Neuronal stem cell (in vitro differentiated cells): ENCODE measurements around the gene MED13L.

Experiments used
- DNase-seq: peaks from one replicate; pipeline ENCODE4 v3.0.0-alpha.2; 2013; ENCODE audit warnings: low spot score
- H2AFZ ChIP-seq: one replicate; pipeline ENCODE4 v1.6.1; 2013; ENCODE audit warnings: mild to moderate bottlenecking, low read length, inconsistent platforms
- H2AK5ac ChIP-seq: 2 replicates; pipeline ENCODE4 v1.6.1; 2013; ENCODE audit warnings: low read depth, mild to moderate bottlenecking, inconsistent platforms, low read length, moderate library complexity, mixed read lengths
- H2BK120ac ChIP-seq: 2 replicates; pipeline ENCODE4 v1.6.1; 2013; ENCODE audit warnings: low read depth, mild to moderate bottlenecking, inconsistent platforms, low read length, moderate library complexity, mixed read lengths
- H2BK12ac ChIP-seq: one replicate; pipeline ENCODE4 v1.6.1; 2013; ENCODE audit warnings: low read length, inconsistent platforms
- H2BK15ac ChIP-seq: 2 replicates; pipeline ENCODE4 v1.6.1; 2013; ENCODE audit warnings: mild to moderate bottlenecking, low read length, inconsistent platforms, mixed read lengths
- H2BK5ac ChIP-seq: one replicate; pipeline ENCODE4 v1.6.1; 2013; ENCODE audit warnings: inconsistent platforms, mild to moderate bottlenecking, low read length, moderate library complexity
- H3K14ac ChIP-seq: one replicate; pipeline ENCODE4 v1.6.1; 2013; ENCODE audit warnings: low read length, inconsistent platforms
- H3K18ac ChIP-seq: 2 replicates; pipeline ENCODE4 v1.6.1; 2013; ENCODE audit warnings: low read length, inconsistent platforms
- H3K23ac ChIP-seq: 2 replicates; pipeline ENCODE4 v1.6.1; 2013; ENCODE audit warnings: low read depth, mild to moderate bottlenecking, mixed read lengths, low read length, inconsistent platforms; ENCODE audit not compliant: poor library complexity
- H3K27ac ChIP-seq: replicated peaks from 3 replicates; pipeline ENCODE4 v1.5.1; 2013; ENCODE audit warnings: low read length, inconsistent platforms
- H3K27me3 ChIP-seq, 3 experiments: 2 replicates each; pipeline ENCODE4 v1.6.1; 2013; ENCODE audit warnings: low read length in 3 of 3, mild to moderate bottlenecking in 2 of 3, inconsistent platforms in 1 of 3, low read depth in 1 of 3, mixed read lengths in 1 of 3, moderate library complexity in 1 of 3; ENCODE audit not compliant: control insufficient read depth in 3 of 3, insufficient read depth in 3 of 3
- H3K36me3 ChIP-seq, 2 donors: replicated peaks in 1 of 2; 2 replicates each; pipeline ENCODE4 v1.6.1; 2013; ENCODE audit warnings: low read length in 2 of 2; ENCODE audit not compliant: control insufficient read depth in 2 of 2, insufficient read depth in 2 of 2
- H3K4ac ChIP-seq: 2 replicates; pipeline ENCODE4 v1.6.1; 2013; ENCODE audit warnings: inconsistent platforms, mild to moderate bottlenecking, low read length, moderate library complexity
- H3K4me1 ChIP-seq, 2 donors: 1 replicate in 1 of 2; 2 replicates in 1 of 2; pipeline ENCODE4 v1.6.1; 2013; ENCODE audit warnings: low read length in 2 of 2, low read depth in 1 of 2; ENCODE audit not compliant: control insufficient read depth in 2 of 2, insufficient read depth in 1 of 2
- H3K4me2 ChIP-seq: one replicate; pipeline ENCODE4 v1.6.1; 2013; ENCODE audit warnings: mild to moderate bottlenecking, low read length, inconsistent platforms; ENCODE audit not compliant: insufficient read depth, poor library complexity, severe bottlenecking
- H3K4me3 ChIP-seq, 2 donors: 2 replicates each; pipeline ENCODE4 v1.5.1; 2013; ENCODE audit warnings: low read length in 2 of 2, mild to moderate bottlenecking in 2 of 2, inconsistent platforms in 1 of 2, moderate library complexity in 1 of 2
- H3K79me1 ChIP-seq: one replicate; pipeline ENCODE4 v1.6.1; 2013; ENCODE audit warnings: low read depth, mild to moderate bottlenecking, inconsistent platforms, low read length, moderate library complexity
- H3K9ac ChIP-seq: one replicate; pipeline ENCODE4 v1.6.1; 2013; ENCODE audit warnings: mild to moderate bottlenecking, low read depth, low read length, inconsistent platforms; ENCODE audit not compliant: poor library complexity
- H3K9me3 ChIP-seq, 2 donors: replicated peaks in 1 of 2; 2 replicates each; pipeline versions ENCODE3 to v1.6.1; 2013; ENCODE audit warnings: low read length in 2 of 2, mild to moderate bottlenecking in 2 of 2, inconsistent platforms in 1 of 2, low read depth in 1 of 2, mixed read lengths in 1 of 2, moderate library complexity in 1 of 2; ENCODE audit not compliant: control insufficient read depth in 2 of 2, insufficient read depth in 1 of 2
- H4K8ac ChIP-seq: one replicate; pipeline ENCODE4 v1.6.1; 2013; ENCODE audit warnings: low read depth, mild to moderate bottlenecking, inconsistent platforms, low read length, moderate library complexity
- H4K91ac ChIP-seq: one replicate; pipeline ENCODE4 v1.6.1; 2013; ENCODE audit warnings: low read length, low read depth, mild to moderate bottlenecking, inconsistent platforms; ENCODE audit not compliant: poor library complexity
- WGBS, 2 donors: extraction: QIAGEN DNeasy Blood & Tissue Kit; methylation state at CpG; one replicate each; pipeline ENCODE4 v1.1.7; 2013; ENCODE audit warnings: missing lambda C conversion rate in 2 of 2, mixed read lengths in 1 of 2; ENCODE audit not compliant: insufficient read length in 2 of 2, insufficient replicate concordance in 1 of 2; ENCODE audit errors: extremely low coverage in 2 of 2; 5-methylcytosine and 5-hydroxymethylcytosine counted together

Gene MED13L

DNA sequence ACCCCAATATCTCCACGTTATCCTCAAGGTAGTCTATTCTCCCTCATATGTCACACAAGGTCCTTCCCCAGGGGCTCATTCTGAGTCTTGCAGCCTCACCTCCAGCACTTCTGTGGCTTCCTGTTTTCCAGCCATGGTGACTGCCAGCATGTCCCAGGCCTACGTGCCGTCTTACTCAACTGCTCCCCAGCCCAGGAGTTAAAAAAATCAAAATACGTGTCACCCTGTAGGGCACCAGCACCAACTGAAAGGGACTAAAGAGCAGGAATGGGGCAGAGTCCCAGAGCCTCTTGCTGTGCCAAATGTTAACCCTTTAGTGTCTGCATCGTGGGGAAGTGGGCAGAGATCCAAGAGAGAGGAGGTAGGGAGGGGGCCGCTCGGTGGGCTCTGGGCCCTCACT, 37.0 kb upstream of the MED13L start:
- no peak overlapping the region for H3K4me2 ChIP-seq
- H4K8ac ChIP-seq: no peak overlapping the region
- no peaks in the 10 kb centered on the region for H3K9me3 ChIP-seq
- no peak for DNase-seq
- no peak overlapping the region for H2BK15ac ChIP-seq
- H2AFZ ChIP-seq: no peak overlapping the region
- peaks cover 0 to 13% (median 0%) of the 10 kb centered on the region in 3 experiments for H3K27me3 ChIP-seq
- H3K9ac ChIP-seq: no peak overlapping the region
- H2AK5ac ChIP-seq: no peak overlapping the region
- H3K36me3 ChIP-seq: no peaks in the 10 kb centered on the region
- no peak overlapping the region for H2BK120ac ChIP-seq
- WGBS, 2 donors: no CpG with 5 or more reads among the region's 7 CpGs
- H3K79me1 ChIP-seq: no peaks in the 10 kb centered on the region
- no peak overlapping the region for H3K23ac ChIP-seq
- H3K4ac ChIP-seq: no peak overlapping the region
- no peak overlapping the region for H3K14ac ChIP-seq
- H3K4me3 ChIP-seq: no peak overlapping the region
- no peak overlapping the region for H4K91ac ChIP-seq
- H2BK5ac ChIP-seq: no peak overlapping the region
- no peak overlapping the region for H3K18ac ChIP-seq
- no peak overlapping the region for H3K27ac ChIP-seq
- H3K4me1 ChIP-seq: peaks cover 0 to 2% of the 10 kb centered on the region in 2 donors
- no peak overlapping the region for H2BK12ac ChIP-seq

DNA sequence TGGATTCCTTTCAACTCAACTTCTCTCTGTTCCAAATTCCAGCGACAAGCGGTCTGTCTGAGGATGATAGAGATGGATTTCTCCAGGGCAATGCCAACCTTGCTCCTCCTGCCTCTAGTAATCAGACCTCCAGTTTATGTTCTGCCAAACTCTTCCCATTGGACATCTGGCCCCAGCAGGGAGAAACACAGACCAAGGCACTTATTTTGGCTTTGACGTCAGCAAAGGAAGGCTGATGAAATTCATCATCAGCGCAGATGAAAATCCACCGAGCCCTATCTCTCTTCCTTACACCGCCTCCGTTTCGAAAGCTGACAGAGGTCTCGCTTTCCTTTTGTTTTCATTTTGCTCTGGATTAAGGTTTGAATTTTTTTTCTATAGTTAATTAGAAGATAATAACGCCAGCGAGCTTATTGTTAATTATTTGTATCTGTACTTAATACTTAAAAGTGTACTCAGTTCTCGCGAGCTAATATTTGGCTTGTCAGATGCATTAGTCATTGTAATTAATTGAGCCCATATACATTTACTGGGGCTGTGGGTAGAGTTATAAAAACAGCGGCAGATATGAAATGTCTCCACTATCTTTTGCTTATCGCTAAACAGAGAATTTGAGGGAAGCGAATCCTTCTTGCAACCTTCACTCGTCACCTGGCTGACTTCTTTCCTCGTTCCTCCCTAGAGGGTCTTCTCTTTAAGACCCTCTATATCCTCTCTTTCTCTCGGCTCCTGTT, 35.9 kb upstream of the MED13L start:
- Histone ChIP-seq H2AK5ac (no peak overlapping the region), H3K36me3 (no peaks in the 10 kb centered on the region), H3K23ac (no peak overlapping the region), H3K27me3 (peaks cover 0 to 13% (median 0%) of the 10 kb centered on the region in 3 experiments), H3K27ac (no peak overlapping the region), H4K91ac (no peak overlapping the region), H2BK120ac (no peak overlapping the region), H3K4ac (no peak overlapping the region), H3K14ac (no peak overlapping the region), H2BK15ac (no peak overlapping the region), H3K4me2 (no peak overlapping the region), H3K4me3 (no peak overlapping the region), H3K4me1 (peaks cover 0 to 2% of the 10 kb centered on the region in 2 donors), H2BK5ac (no peak overlapping the region), H3K79me1 (no peaks in the 10 kb centered on the region), H4K8ac (no peak overlapping the region), H3K9ac (no peak overlapping the region), H2AFZ (no peak overlapping the region), H2BK12ac (no peak overlapping the region), H3K18ac (no peak overlapping the region), H3K9me3 (peaks cover 0 to 2% of the 10 kb centered on the region in 2 donors)
- DNase-seq: no peak
- no CpG with 5 or more reads among the region's 19 CpGs for WGBS, 2 donors

- Histone ChIP-seq H2AFZ (no peak overlapping the region), H3K4ac (no peak overlapping the region), H3K9ac (no peak overlapping the region), H3K27ac (no peak overlapping the region), H3K4me3 (no peak overlapping the region), H3K79me1 (no peaks in the 10 kb centered on the region), H3K9me3 (peaks cover 0 to 2% of the 10 kb centered on the region in 2 donors), H3K4me1 (peaks cover 0 to 2% of the 10 kb centered on the region in 2 donors), H2BK12ac (no peak overlapping the region), H4K8ac (no peak overlapping the region), H2BK15ac (no peak overlapping the region), H2BK5ac (no peak overlapping the region), H2AK5ac (no peak overlapping the region), H3K4me2 (no peak overlapping the region), H3K18ac (no peak overlapping the region), H4K91ac (no peak overlapping the region), H3K23ac (no peak overlapping the region), H3K27me3 (peaks cover 0 to 11% (median 0%) of the 10 kb centered on the region in 3 experiments), H2BK120ac (no peak overlapping the region), H3K14ac (no peak overlapping the region), H3K36me3 (no peaks in the 10 kb centered on the region)
- no peak for DNase-seq
- no CpG with 5 or more reads among the region's 3 CpGs for WGBS, 2 donors
Observed at GRCh38 chr12:116310082-116310481, 32.6 kb upstream of the MED13L start.

DNA sequence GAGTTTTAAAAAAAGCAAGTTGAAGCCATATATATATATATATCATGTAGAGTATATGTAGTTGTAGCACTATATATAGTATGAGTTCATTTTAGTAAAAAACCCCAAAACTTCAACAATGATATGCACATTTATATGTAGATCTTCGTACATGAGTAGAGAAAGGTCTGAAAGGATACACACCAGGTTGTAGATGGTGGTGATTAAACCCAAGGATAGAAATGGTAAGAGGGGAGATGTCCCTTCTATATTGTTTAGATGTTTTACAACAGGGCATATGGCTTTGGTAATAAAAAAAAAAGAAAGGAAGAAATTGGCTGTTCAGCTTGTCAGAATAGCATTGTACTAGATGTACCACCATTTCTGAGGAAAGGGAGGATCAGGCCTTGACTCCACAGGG, 31.9 kb upstream of the MED13L start:
- H3K4me2 ChIP-seq: no peak overlapping the region
- no CpG with 5 or more reads among the region's 1 CpG for WGBS, 2 donors

More for the DNA sequence above, 31.9 kb upstream of the MED13L start:
- Histone ChIP-seq H3K14ac (no peak overlapping the region), H2AFZ (no peak overlapping the region), H3K27me3 (peaks cover 0 to 11% (median 0%) of the 10 kb centered on the region in 3 experiments), H3K23ac (no peak overlapping the region), H4K91ac (no peak overlapping the region), H4K8ac (no peak overlapping the region), H3K9ac (no peak overlapping the region), H3K9me3 (peaks cover 0 to 2% of the 10 kb centered on the region in 2 donors), H3K79me1 (no peaks in the 10 kb centered on the region), H3K18ac (no peak overlapping the region), H2BK5ac (no peak overlapping the region), H2AK5ac (no peak overlapping the region), H3K36me3 (no peaks in the 10 kb centered on the region), H3K4me3 (no peak overlapping the region), H2BK120ac (no peak overlapping the region), H3K4me1 (peaks cover 0 to 2% of the 10 kb centered on the region in 2 donors), H3K27ac (no peak overlapping the region), H2BK12ac (no peak overlapping the region), H2BK15ac (no peak overlapping the region), H3K4ac (no peak overlapping the region)
- no peak for DNase-seq
